Measurements from ENCODE around the gene THUMPD2.

GRCh38 chr2:39723497-39723896, 55.6 kb downstream of the THUMPD2 start:
- TF ChIP-seq EP300 (IDR thresholded peaks at IDR 0.05) (no peak), POLR2AphosphoS5 (IDR thresholded peaks at IDR 0.05) (no peak), CTCF (IDR thresholded peaks at IDR 0.05) (no peak)

Measured in sigmoid colon (tissue), 4 donors.